ENCODE results near the gene KRTAP17-1. TPM values are rescaled to one million over a fixed set of nuclear protein-coding genes. Genes with fewer than 3 reads are reported as not detected.

Gene KRTAP17-1
- total RNA-seq, 1 experiment from 2014 or later = not detected

- H4K20me1 ChIP-seq (ENCODE audit: insufficient read depth) = no peaks in the 10 kb centered on the region
- H3F3A ChIP-seq (ENCODE audit: insufficient read depth, low read depth) = no peaks in the 10 kb centered on the region
- H3K27me3 ChIP-seq (ENCODE audit: insufficient read depth, low read depth) = no peaks in the 10 kb centered on the region
- POLR2A ChIA-PET (ENCODE audit: unreplicated experiment) = interaction anchor here (0.6 kb wide), 1 partner anchor 155 kb away, joined by 3 read pairs; no protein-coding TSS in a partner anchor
- H3K79me2 ChIP-seq (ENCODE audit: low read depth) = no peaks in the 10 kb centered on the region
- H3K4me2 ChIP-seq = no peak overlapping the region
- CTCF ChIA-PET = no interaction called here
- intact Hi-C loops (cut with micrococcal nuclease; ENCODE audit: unreplicated experiment) = no loop called here
- H3K9me2 ChIP-seq (ENCODE audit: insufficient read depth) = no peaks in the 10 kb centered on the region
- TF ChIP-seq CTCF (conservative IDR thresholded peaks at IDR 0.05) (no peak), EZH2 (IDR thresholded peaks at IDR 0.05; ENCODE audit: low read depth) (no peak)
- peaks cover 17% of the 10 kb centered on the region for H3K4me1 ChIP-seq (replicated peaks; ENCODE audit: insufficient read depth)
- no peak overlapping the region for H3K27ac ChIP-seq
- H3K9me3 ChIP-seq (ENCODE audit: insufficient read depth, low read depth) = no peaks in the 10 kb centered on the region
- H3K4me3 ChIP-seq = no peak overlapping the region
- no peak overlapping the region for H2AFZ ChIP-seq
- H3K36me3 ChIP-seq (ENCODE audit: low read depth) = no peaks in the 10 kb centered on the region
- DNase-seq = no peak
- BruUV-seq (replicated peaks) = no TSS peak
Measured at GRCh38 chr17:41332239-41332638, 16.7 kb upstream of the KRTAP17-1 start.

- Histone ChIP-seq H3K9me2 (ENCODE audit: insufficient read depth) (no peaks in the 10 kb centered on the region), H3K4me1 (replicated peaks; ENCODE audit: insufficient read depth) (peaks cover 17% of the 10 kb centered on the region), H4K20me1 (ENCODE audit: insufficient read depth) (no peaks in the 10 kb centered on the region), H3K4me2 (no peak overlapping the region), H3K9me3 (ENCODE audit: insufficient read depth, low read depth) (no peaks in the 10 kb centered on the region), H3K79me2 (ENCODE audit: low read depth) (no peaks in the 10 kb centered on the region), H2AFZ (no peak overlapping the region), H3F3A (ENCODE audit: insufficient read depth, low read depth) (no peaks in the 10 kb centered on the region), H3K27ac (no peak overlapping the region), H3K36me3 (ENCODE audit: low read depth) (no peaks in the 10 kb centered on the region), H3K4me3 (no peak overlapping the region), H3K27me3 (ENCODE audit: insufficient read depth, low read depth) (no peaks in the 10 kb centered on the region)
- ChIA-PET POLR2A (ENCODE audit: unreplicated experiment) (interaction anchor here (0.6 to 0.7 kb wide), 2 partner anchors 154 to 512 kb away, joined by 3 read pairs; no protein-coding TSS in a partner anchor), CTCF (interaction anchor here (0.6 kb wide), 1 partner anchor 132 kb away, joined by 3 read pairs; no protein-coding TSS in a partner anchor)
- DNase-seq = no peak
- intact Hi-C loops (cut with micrococcal nuclease; ENCODE audit: unreplicated experiment) = no loop called here
- BruUV-seq (replicated peaks) = no TSS peak
- no peak for TF ChIP-seq CTCF (conservative IDR thresholded peaks at IDR 0.05)
- no peak for TF ChIP-seq EZH2 (IDR thresholded peaks at IDR 0.05; ENCODE audit: low read depth)
Measured at GRCh38 chr17:41331606-41332005, 16.1 kb upstream of the KRTAP17-1 start.

GRCh38 chr17:41329279-41329948, 13.9 kb upstream of the KRTAP17-1 start:
- H3K4me2 ChIP-seq = no peak overlapping the region
- no peak overlapping the region for H2AFZ ChIP-seq
- H3F3A ChIP-seq (ENCODE audit: insufficient read depth, low read depth) = no peaks in the 10 kb centered on the region
- H3K4me3 ChIP-seq = no peak overlapping the region
- no peaks in the 10 kb centered on the region for H3K79me2 ChIP-seq (ENCODE audit: low read depth)
- H3K27me3 ChIP-seq (ENCODE audit: insufficient read depth, low read depth) = no peaks in the 10 kb centered on the region
- DNase-seq = peak; percentile 47 to 65
- H3K27ac ChIP-seq = no peak overlapping the region
- H3K36me3 ChIP-seq (ENCODE audit: low read depth) = no peaks in the 10 kb centered on the region
- peaks cover 6% of the 10 kb centered on the region for H3K4me1 ChIP-seq (replicated peaks; ENCODE audit: insufficient read depth)
- H3K9me2 ChIP-seq (ENCODE audit: insufficient read depth) = no peaks in the 10 kb centered on the region
- H4K20me1 ChIP-seq (ENCODE audit: insufficient read depth) = no peaks in the 10 kb centered on the region
- no TSS peak for BruUV-seq (replicated peaks)
- intact Hi-C loops (cut with micrococcal nuclease; ENCODE audit: unreplicated experiment) = loop anchor here (1.0 to 10.0 kb wide), 4 partner anchors 195 to 715 kb away; partner anchors contain the start of gene KRT19
- ChIA-PET CTCF (interaction anchor here (0.6 kb wide), 1 partner anchor 319 kb away, joined by 4 read pairs; no protein-coding TSS in a partner anchor), POLR2A (ENCODE audit: unreplicated experiment) (interaction anchor here (0.5 to 0.6 kb wide), 3 partner anchors 9 to 197 kb away, joined by 3 to 5 read pairs (median 3); partner anchors contain the start of gene KRT13)
- H3K9me3 ChIP-seq (ENCODE audit: insufficient read depth, low read depth) = no peaks in the 10 kb centered on the region
- no peak for TF ChIP-seq EZH2 (IDR thresholded peaks at IDR 0.05; ENCODE audit: low read depth)
- peak; percentile 90 for TF ChIP-seq CTCF (conservative IDR thresholded peaks at IDR 0.05)
